HEK293 (cell line): Measurements from ENCODE around the gene C16orf74.

Source experiments
- CTCF ChIA-PET: fragments of 350-600 bp; formaldehyde crosslinking; extraction: SDS; loops from one replicate; lab custom pipeline; 2021; ENCODE audit warnings: antibody characterized with exemption; lab: Yijun Ruan, JAX
- POLR2A ChIA-PET: fragments of 300-600 bp; formaldehyde crosslinking; extraction: SDS; loops from one replicate; lab custom pipeline; 2020; ENCODE audit warnings: antibody characterized with exemption, inconsistent platforms; lab: Yijun Ruan, JAX
- H3K27ac ChIP-seq: fragments of 200-500 bp; sonication (Bioruptor generic); 2 replicates; pipeline ENCODE4 v1.5.1; 2014; ENCODE audit warnings: low read depth, low read length, control low read depth, inconsistent platforms; ENCODE audit errors: extremely low read depth
- H3K36me3 ChIP-seq, 2 experiments: fragments of 200-500 bp in 1 of 2; sonication (Bioruptor generic) in 1 of 2; 1 replicate in 1 of 2; 2 replicates in 1 of 2; pipeline ENCODE4 v1.5.1; 2014 to 2017; ENCODE audit warnings: inconsistent platforms in 2 of 2, low read length in 2 of 2; ENCODE audit not compliant: control insufficient read depth in 2 of 2, insufficient read depth in 1 of 2
- H3K4me1 ChIP-seq: fragments of 200-500 bp; sonication (Bioruptor generic); 2 replicates; pipeline ENCODE4 v1.5.1; 2014; ENCODE audit warnings: mild to moderate bottlenecking, low read length, inconsistent platforms; ENCODE audit not compliant: control insufficient read depth, insufficient read depth
- H3K4me3 ChIP-seq: 2 replicates; pipeline ENCODE4 v1.5.1; 2011; ENCODE audit warnings: low read depth, mild to moderate bottlenecking, control low read depth, low read length, moderate library complexity
- H3K9me3 ChIP-seq: fragments of 200-500 bp; sonication (Bioruptor generic); 2 replicates; pipeline ENCODE4 v1.5.1; 2014; ENCODE audit warnings: low read depth, low read length, inconsistent platforms; ENCODE audit not compliant: control insufficient read depth, insufficient read depth
- BCL11A ChIP-seq: fragments of 450-650 bp; formaldehyde crosslinking; IDR thresholded peaks from 2 replicates; pipeline ENCODE4 v1.5.1; 2016; ENCODE audit warnings: low read depth, missing biosample characterization, missing genetic modification characterization
- KLF7 ChIP-seq: fragments of 450-650 bp; formaldehyde crosslinking; IDR thresholded peaks from 2 replicates; pipeline ENCODE4 v1.5.1; 2016; ENCODE audit warnings: missing biosample characterization, missing genetic modification characterization, borderline replicate concordance
- KLF9 ChIP-seq: fragments of 450-650 bp; formaldehyde crosslinking; IDR thresholded peaks from 2 replicates; pipeline ENCODE4 v1.5.1; 2016; ENCODE audit warnings: missing biosample characterization, missing genetic modification characterization, low read depth
- PATZ1 ChIP-seq: fragments of 450-650 bp; formaldehyde crosslinking; IDR thresholded peaks from 2 replicates; pipeline ENCODE4 v1.5.1; 2016; ENCODE audit warnings: missing biosample characterization, missing genetic modification characterization
- PRDM1 ChIP-seq: fragments of 450-650 bp; formaldehyde crosslinking; IDR thresholded peaks from 2 replicates; pipeline ENCODE4; 2016; ENCODE audit warnings: missing biosample characterization, missing genetic modification characterization
- PRDM2 ChIP-seq: fragments of 450-650 bp; formaldehyde crosslinking; IDR thresholded peaks from 2 replicates; pipeline ENCODE4 v1.5.1; 2016; ENCODE audit warnings: missing biosample characterization, missing genetic modification characterization, borderline replicate concordance
- REPIN1 ChIP-seq: fragments of 450-650 bp; formaldehyde crosslinking; IDR thresholded peaks from 2 replicates; pipeline ENCODE4 v1.5.1; 2017; ENCODE audit warnings: missing biosample characterization, missing genetic modification characterization, low read depth
- REST ChIP-seq: fragments of 450-650 bp; formaldehyde crosslinking; IDR thresholded peaks from 2 replicates; pipeline ENCODE4 v1.5.1; 2016; ENCODE audit warnings: missing biosample characterization, missing genetic modification characterization
- YY1 ChIP-seq: fragments of 450-650 bp; formaldehyde crosslinking; IDR thresholded peaks from 2 replicates; pipeline ENCODE4 v1.5.1; 2018; ENCODE audit warnings: missing biosample characterization, missing genetic modification characterization
- ZBTB20 ChIP-seq: fragments of 450-650 bp; formaldehyde crosslinking; IDR thresholded peaks from 2 replicates; pipeline ENCODE4 v1.5.1; 2016; ENCODE audit warnings: missing biosample characterization, missing genetic modification characterization
- ZNF10 ChIP-seq: fragments of 450-650 bp; formaldehyde crosslinking; IDR thresholded peaks from 2 replicates; pipeline ENCODE4 v1.5.1; 2017; ENCODE audit warnings: missing biosample characterization, missing genetic modification characterization
- ZNF114 ChIP-seq: fragments of 450-650 bp; formaldehyde crosslinking; IDR thresholded peaks from 2 replicates; pipeline ENCODE4 v1.5.0; 2017; ENCODE audit warnings: missing biosample characterization, missing genetic modification characterization
- ZNF335 ChIP-seq: fragments of 450-650 bp; formaldehyde crosslinking; conservative IDR thresholded peaks from 2 replicates; pipeline ENCODE4 v1.5.1; 2016; ENCODE audit warnings: missing biosample characterization, missing genetic modification characterization
- ZNF354C ChIP-seq: fragments of 450-650 bp; formaldehyde crosslinking; IDR thresholded peaks from 2 replicates; pipeline ENCODE4 v1.5.1; 2016; ENCODE audit warnings: missing biosample characterization, missing genetic modification characterization, low read depth, borderline replicate concordance
- ZNF366 ChIP-seq: fragments of 450-650 bp; formaldehyde crosslinking; conservative IDR thresholded peaks from 2 replicates; pipeline ENCODE4 v1.5.1; 2016; ENCODE audit warnings: missing biosample characterization, missing genetic modification characterization
- ZNF394 ChIP-seq: fragments of 450-650 bp; formaldehyde crosslinking; IDR thresholded peaks from 2 replicates; pipeline ENCODE4 v1.5.1; 2016; ENCODE audit warnings: missing biosample characterization, missing genetic modification characterization, mild to moderate bottlenecking, moderate library complexity, borderline replicate concordance
- ZNF548 ChIP-seq: fragments of 450-650 bp; formaldehyde crosslinking; IDR thresholded peaks from 2 replicates; pipeline ENCODE4 v1.5.1; 2016; ENCODE audit warnings: missing biosample characterization, missing genetic modification characterization
- ZNF558 ChIP-seq: fragments of 450-650 bp; formaldehyde crosslinking; IDR thresholded peaks from 2 replicates; pipeline ENCODE4 v1.5.1; 2016; ENCODE audit warnings: missing biosample characterization, missing genetic modification characterization
- ZNF560 ChIP-seq: fragments of 450-650 bp; formaldehyde crosslinking; IDR thresholded peaks from 2 replicates; pipeline ENCODE4 v1.5.1; 2017; ENCODE audit warnings: missing biosample characterization, missing genetic modification characterization, borderline replicate concordance
- ZNF571 ChIP-seq: fragments of 450-650 bp; formaldehyde crosslinking; IDR thresholded peaks from 2 replicates; pipeline ENCODE4 v1.5.0; 2017; ENCODE audit warnings: missing biosample characterization, missing genetic modification characterization
- ZNF692 ChIP-seq: fragments of 450-650 bp; formaldehyde crosslinking; IDR thresholded peaks from 2 replicates; pipeline ENCODE4 v1.5.1; 2016; ENCODE audit warnings: missing biosample characterization, missing genetic modification characterization
- ZSCAN4 ChIP-seq: fragments of 450-650 bp; formaldehyde crosslinking; IDR thresholded peaks from 2 replicates; pipeline ENCODE4 v1.5.1; 2017; ENCODE audit warnings: missing biosample characterization, missing genetic modification characterization

Gene C16orf74

GRCh38 chr16:85761861-85762260 is 11.0 kb upstream of the C16orf74 start (continued):
- TF ChIP-seq REST (tag by site-specific recombination) (no peak), REPIN1 (tag by site-specific recombination) (no peak), ZNF335 (tag by site-specific recombination) (no peak), PRDM2 (tag by site-specific recombination) (no peak), ZNF692 (no peak), ZNF354C (tag by site-specific recombination) (no peak), KLF7 (tag by site-specific recombination) (no peak), ZNF571 (no peak)

- ChIA-PET CTCF (interaction anchor here (0.5 to 1.2 kb wide), 11 partner anchors 12 to 672 kb away, joined by 3 to 6 read pairs (median 4); no protein-coding TSS in a partner anchor), POLR2A (no interaction called here)
- Histone ChIP-seq H3K27ac (no peak overlapping the region), H3K4me3 (no peak overlapping the region), H3K4me1 (no peaks in the 10 kb centered on the region), H3K36me3 (no peaks in the 10 kb centered on the region), H3K9me3 (no peaks in the 10 kb centered on the region)
- TF ChIP-seq PRDM1 (tag by site-specific recombination) (no peak), PATZ1 (0 out of 2 replicates have a peak, but pooled peaks have one; percentile 34), ZNF394 (tag by site-specific recombination) (no peak), ZSCAN4 (tag by site-specific recombination) (no peak), ZBTB20 (tag by site-specific recombination) (no peak), ZNF366 (tag by site-specific recombination) (no peak), YY1 (no peak), BCL11A (no peak), KLF9 (tag by site-specific recombination) (no peak), ZNF560 (tag by site-specific recombination) (no peak), ZNF10 (tag by site-specific recombination) (0 out of 2 replicates have a peak, but pooled peaks have one; percentile 26), ZNF114 (tag by site-specific recombination) (no peak), ZNF558 (no peak), ZNF548 (tag by site-specific recombination) (no peak)
Measured at GRCh38 chr16:85759631-85760419, 8.9 kb upstream of the C16orf74 start.
